ENCODE results near the gene SCAMP2.
A peak's percentile ranks its signal among the peaks of the same experiment; 100 is the strongest.
"Not testable (repeated sequence)": the region's sequence is repeated elsewhere in the genome, so short reads cannot be mapped to it uniquely, and the experiment has no call there.

SCAMP2 gene

DNA sequence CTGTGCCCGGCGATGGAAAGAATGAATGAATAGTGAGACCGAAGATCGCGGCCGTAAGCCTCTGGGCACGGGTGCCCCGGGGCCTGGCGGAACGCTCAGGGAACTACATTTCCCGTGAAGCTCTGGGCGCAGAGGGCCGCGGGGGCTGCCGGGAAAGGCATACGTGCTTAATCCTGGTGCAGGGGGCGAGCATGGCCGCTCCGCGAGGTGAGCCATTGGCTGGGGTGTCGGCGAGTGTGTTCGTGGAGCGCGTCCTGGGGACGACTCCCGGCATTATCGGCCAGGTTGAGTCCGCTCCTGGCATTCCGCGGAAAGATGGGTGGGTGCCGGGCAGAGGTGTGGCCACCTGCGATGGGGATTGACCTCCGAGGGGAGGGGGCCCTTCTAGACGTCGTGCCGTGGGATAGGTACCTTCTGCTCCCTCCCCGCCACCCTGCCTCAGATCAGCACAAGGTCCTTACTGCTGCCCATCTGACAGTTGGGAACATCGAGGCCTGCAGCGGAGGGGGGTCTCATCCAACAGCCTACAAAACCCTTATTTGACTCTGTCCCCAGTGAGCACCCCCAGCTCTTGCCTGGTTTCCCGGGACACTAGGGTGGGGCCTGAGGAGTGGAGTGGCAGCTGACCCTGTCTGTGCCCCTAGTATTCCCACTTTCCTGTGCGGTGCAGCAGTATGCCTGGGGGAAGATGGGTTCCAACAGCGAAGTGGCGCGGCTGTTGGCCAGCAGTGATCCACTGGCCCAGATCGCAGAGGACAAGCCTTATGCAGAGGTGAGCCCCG, 16.9 kb upstream of the SCAMP2 start, which contains the start of gene MPI:
MPI (plus strand) TSS at position 160 of the 782 bp plus-strand sequence; CDS start at position 192, 32 bp downstream.
- DNase-seq: peak; percentile 86

DNA sequence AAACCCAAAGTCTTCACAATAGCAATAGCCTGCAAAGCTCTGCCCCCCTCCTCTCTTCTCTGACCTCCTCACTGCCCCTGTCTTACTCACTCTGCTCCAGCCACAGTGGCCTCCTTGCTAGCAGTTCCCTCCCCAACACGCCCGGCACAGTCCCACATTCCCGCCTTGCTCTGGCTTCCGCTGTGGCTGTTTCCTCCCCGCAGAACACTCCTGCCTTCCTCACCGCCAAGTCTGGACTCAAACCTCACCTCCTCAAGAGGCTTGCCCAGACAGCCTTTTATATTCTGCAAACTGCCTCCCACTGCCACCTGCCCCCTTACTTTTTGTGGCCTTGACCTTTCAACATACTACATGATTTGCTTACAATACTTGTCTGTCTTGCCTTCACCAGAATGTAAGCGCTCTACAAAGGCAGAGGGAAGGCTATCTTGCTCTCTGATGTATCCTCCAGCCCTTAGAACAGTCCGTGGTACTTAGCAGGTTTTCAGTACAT, 16.3 kb upstream of the SCAMP2 start:
- no peak for DNase-seq

GRCh38 chr15:74888716-74889115, 15.6 kb upstream of the SCAMP2 start:
- no peak for DNase-seq

DNA sequence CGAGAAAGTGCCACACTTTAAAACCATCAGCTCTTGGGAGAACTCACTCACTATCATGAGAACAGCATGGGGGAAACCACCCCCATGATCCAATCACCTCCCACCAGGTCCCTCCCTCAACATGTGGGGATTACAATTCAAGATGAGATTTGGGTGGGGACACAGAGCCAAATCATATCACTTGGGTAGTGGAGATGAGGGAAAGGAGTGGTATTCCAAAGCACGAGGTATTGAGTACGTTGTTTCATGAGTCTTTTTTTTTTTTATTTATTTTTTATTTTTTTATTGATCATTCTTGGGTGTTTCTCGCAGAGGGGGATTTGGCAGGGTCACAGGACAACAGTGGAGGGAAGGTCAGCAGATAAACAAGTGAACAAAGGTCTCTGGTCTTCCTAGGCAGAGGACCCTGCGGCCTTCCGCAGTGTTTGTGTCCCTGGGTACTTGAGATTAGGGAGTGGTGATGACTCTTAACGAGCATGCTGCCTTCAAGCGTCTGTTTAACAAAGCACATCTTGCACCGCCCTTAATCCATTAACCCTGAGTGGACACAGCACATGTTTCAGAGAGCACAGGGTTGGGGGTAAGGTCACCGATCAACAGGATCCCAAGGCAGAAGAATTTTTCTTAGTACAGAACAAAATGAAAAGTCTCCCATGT, 14.5 kb upstream of the SCAMP2 start:
- DNase-seq: not testable (repeated sequence)

DNA sequence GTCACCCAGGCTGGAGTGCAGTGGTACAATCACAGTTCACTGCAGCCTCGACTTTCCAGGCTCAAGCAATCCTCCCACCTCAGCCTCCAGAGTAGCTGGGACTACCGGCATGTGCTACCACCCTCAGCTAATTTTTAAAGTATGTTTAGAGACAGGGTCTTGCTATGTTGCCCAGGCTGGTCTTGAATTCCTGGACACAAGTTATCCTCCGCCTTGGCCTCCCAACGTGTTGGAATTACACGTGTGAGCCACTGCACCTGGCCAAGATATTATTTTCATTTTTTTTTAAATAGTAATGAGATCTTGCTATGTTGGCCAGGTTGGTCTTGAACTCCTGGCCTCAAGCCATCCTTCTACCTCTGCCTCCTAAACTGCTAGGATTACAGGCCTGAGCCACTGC, 12.3 kb upstream of the SCAMP2 start:
- no peak for DNase-seq

GRCh38 chr15:74884428-74885223, 11.5 kb upstream of the SCAMP2 start:
- DNase-seq: no peak

- no peak for DNase-seq
Observed at GRCh38 chr15:74882528-74882927, 9.4 kb upstream of the SCAMP2 start.

GRCh38 chr15:74878273-74878672, 5.1 kb upstream of the SCAMP2 start:
- no peak for DNase-seq

DNA sequence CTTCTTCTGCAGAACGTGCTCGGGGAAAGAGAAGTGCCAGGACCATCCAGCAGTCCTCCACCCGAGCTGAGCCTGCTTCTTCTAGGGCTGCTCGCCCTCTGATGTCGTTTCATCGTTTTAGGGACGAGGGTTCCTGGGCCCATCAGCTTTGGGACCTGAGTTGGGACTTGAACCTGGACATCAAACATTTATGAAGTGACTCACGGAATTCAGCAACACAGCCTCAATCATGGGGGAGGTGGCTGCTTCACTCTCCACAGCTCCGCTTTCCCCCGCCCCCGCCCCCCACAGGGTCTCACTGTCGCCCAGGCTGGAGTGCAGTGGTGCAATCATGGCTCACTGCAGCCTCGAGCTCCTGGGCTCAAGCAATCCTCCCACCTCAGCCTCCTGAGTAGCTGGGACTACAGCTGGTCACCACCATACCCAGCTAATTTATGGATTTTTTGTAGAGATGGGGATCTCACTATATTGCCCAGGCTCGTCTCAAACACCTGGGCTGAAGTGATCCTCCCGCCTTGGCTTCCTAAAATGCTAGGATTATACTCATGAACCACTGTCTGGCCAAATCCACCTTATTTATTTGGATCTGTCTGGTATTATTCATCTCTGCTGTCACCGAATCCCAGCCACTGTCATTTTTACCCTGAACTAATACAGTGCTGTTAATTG, 725 bp upstream of the SCAMP2 start:
- no peak for DNase-seq

DNA sequence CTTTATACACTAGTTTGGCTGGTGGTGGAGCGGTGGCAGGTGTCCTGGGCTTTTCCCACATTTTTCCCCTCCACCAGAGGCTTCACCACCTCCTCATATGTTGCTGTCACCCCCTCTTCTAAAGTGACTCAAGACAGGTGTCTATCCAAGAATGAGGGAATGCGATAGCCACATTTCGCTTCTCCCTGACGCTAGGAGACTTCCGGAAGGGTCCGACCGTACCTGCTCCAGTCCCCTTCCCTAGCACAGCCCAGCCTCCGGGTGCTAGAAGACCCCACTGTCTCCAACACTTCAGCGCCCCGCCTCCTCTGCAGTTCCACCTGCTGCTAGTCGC, 496 bp downstream of the SCAMP2 start:
- no peak for DNase-seq

DNA sequence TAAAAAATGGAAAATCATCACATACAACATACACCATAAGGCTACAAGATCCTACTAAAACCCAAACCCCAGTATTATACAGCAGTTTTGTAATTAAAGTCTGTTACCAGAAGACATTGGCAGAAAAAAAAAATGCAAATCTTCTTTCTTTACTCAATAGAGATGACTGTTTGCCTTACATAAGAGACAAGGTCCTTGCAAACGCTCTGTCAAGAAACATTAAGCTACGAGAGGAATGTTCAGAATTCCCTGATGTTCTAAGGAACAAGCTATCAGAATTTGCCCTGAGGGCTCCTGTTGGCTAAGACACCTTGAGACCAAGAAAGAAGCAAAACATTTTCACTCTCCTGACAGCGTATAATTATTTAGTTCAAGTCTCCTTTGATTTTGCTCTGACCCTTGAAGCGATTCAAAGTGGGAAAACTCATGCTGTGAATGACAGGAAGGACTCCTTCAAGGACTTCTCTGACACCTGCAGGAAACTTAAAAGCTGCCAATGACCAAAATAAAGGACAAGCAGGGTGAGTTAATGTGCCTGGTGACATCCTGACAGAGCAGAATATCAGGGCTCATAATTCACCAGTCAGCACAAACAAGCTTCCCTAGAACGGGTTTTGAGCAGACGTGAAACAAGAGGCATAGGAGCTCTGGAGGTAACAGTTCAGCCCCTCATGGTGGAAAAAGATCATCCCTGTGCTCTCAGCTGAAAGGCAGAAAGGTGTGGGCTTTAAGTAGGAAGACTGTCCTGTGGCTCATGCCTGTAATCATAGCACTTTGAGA, 2.5 kb downstream of the SCAMP2 start:
- no peak for DNase-seq

- no peak for DNase-seq
Observed at GRCh38 chr15:74869726-74870407, 3.3 kb downstream of the SCAMP2 start.

DNA sequence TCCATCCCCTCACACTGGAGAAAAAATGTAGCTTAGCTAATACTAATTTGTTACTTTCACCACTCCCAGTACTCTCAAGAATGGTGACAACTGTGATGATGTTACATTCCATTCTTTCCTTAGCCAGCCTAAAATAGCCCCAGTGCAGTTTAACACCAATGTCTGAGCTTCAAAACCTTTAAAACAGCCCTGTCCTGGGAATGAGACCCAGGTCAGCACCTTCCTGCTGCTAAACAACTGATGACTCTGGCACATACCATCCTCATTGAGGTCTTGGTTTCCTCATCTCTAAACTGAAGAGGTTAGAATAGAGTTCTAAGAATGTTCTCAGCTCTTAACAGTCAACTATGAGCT, 3.8 kb downstream of the SCAMP2 start:
- DNase-seq: no peak

DNA sequence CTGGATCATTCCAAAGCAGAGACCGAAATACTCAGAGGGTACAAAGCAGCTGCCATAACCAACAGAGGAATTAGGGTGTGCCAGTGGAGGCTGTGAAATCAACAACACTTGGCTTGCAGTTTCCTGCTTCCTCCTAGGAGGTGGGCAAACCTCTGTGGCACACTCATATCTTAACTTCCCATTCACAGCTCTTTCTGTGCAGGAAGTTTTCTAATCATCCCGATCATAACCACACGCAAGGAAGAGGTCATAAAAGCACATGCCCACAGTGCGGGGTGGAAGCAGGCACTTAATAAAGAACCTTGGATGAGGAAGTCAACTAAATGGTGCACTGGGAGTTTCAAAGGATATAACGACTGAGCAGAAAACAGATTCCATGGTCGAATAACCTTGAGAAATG, 5.1 kb downstream of the SCAMP2 start:
- DNase-seq: no peak

- DNase-seq: no peak
Observed at GRCh38 chr15:74867466-74868038, 5.6 kb downstream of the SCAMP2 start.

DNA sequence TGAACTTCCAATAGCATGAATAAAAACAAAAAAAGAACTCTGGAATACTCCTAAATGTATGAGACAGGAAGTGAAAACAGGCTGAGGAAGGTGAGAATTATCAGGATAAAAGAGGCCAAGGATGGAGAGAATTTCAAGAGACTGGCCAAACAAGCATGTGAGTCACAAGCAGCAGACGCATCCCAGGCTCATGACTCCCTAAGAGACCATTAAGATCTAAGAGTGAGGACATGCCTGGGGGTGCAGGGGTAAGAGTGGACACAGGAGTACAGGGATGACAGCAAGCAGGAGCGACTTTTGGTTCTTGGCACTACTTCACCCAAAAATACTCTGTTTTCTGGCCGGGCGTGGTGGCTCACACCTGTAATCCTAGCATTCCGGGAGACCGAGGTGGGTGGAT, 7.1 kb downstream of the SCAMP2 start:
- no peak for DNase-seq

- no peak for DNase-seq
Observed at GRCh38 chr15:74865316-74865715, 7.8 kb downstream of the SCAMP2 start.

DNA sequence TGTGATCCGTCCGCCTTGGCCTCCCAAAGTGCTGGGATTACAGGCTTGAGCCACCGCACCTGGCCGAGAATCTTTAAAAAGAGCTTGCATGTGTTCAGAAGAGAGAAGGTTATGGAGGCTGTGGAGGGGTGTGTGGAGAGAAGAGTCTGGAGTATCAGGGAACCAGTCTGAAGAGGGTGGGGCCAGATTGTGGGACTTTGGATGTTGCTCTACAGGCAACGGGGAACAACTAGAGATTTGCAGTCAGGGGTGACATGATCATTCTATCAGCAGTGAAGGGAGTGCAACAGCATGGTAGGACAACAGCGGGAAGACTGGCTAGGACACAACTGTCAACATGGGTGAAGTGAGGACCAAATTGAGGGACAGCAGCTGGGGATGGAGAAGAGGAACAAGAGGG, 8.9 kb downstream of the SCAMP2 start:
- no peak for DNase-seq

DNA sequence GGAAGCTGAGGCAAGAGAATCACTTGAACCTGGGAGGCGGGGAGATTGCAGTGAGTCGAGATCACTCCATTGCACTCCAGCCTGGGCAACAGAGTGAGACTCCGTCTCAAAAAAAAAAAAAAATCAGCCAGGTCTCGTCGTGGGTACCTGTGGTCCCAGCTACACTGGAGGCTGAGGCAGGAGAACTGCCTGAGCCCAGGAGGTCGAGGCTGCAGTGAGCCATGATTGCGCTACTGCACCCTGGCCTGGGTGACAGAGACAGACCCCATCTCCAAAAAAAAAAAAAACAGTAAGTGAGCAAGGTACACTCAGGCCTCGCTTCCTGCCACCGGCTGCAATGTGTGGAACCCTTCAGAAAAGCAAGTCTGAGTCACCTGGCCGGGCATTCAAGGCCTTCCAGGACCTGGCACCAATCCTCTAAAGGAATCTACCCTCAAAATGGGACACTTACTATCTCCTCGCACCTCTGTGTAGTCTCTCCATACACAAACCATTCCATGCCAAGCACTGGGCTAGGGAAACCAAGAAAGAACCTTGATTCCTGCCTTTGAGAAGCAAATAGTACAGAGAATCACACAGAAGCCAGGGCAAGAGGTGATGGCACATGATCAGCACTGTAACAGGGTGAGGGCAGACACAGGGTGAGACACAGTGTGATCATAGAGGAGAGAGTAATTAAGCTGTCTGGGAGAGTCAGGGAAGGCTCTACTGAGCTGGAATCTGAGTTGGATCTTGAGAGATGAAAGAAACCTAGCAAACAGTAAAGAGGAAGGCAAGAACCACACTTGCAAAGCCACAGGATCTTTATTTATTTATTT, 9.7 kb downstream of the SCAMP2 start:
- no peak for DNase-seq

- DNase-seq: no peak
Observed at GRCh38 chr15:74858369-74858740, 14.8 kb downstream of the SCAMP2 start.
